HepG2 (cell line): ENCODE data around the gene SARS2. TPM values are rescaled to one million over a fixed set of nuclear protein-coding genes. Genes with fewer than 3 reads are reported as not detected.

ENCODE experiments used
- ATAC-seq: fragments of 200-7000 bp; cut with Tn5 transposase; 3 replicates; pipeline ENCODE4 v1.9.1; 2020; ENCODE audit warnings: mild to moderate bottlenecking, moderate library complexity
- BruUV-seq: library from RNA; stranded (reverse); fragments of 400-500 nt; replicated peaks from 2 replicates; lab custom pipeline; 2021; lab: Mats Ljungman, UMichigan
- CTCF ChIA-PET: fragments of 300-600 bp; formaldehyde crosslinking; extraction: SDS; loops from one replicate; lab custom pipeline; 2021; ENCODE audit warnings: low total read pairs, inconsistent platforms, low intra/inter-chr PET ratio; lab: Yijun Ruan, JAX
- POLR2A ChIA-PET: fragments of 350-600 bp; sonication (Branson Sonifier 250); formaldehyde crosslinking; loops from one replicate; lab custom pipeline; 2020; ENCODE audit warnings: antibody characterized with exemption, inconsistent platforms; lab: Yijun Ruan, JAX
- DNase-seq: peaks from one replicate; pipeline ENCODE4 v3.0.0-alpha.2; 2015; ENCODE audit warnings: low spot score
- FAIRE-seq: peaks from 3 replicates; lab custom pipeline; 2011; peaks lifted over from hg19 to GRCh38; lab: Jason Lieb, UNC
- H2AFZ ChIP-seq: one replicate; pipeline ENCODE4 v1.6.1; 2011; ENCODE audit warnings: low read length, inconsistent platforms
- H3K27ac ChIP-seq: fragments of 300-600 bp; 3 replicates; pipeline ENCODE4 v1.8.0; 2011; ENCODE audit warnings: mixed run types, mild to moderate bottlenecking, mixed read lengths, low read length, inconsistent platforms; ENCODE audit not compliant: insufficient read depth; ENCODE audit errors: extremely low read length
- H3K27me3 ChIP-seq, 2 experiments: fragments of 200-600 bp in 1 of 2; 2 replicates in 1 of 2; 3 replicates in 1 of 2; pipeline versions ENCODE4 v1.6.0 to v1.8.0; 2011; ENCODE audit warnings: low read length in 2 of 2, mild to moderate bottlenecking in 2 of 2, moderate library complexity in 2 of 2, inconsistent platforms in 1 of 2; ENCODE audit not compliant: insufficient read depth in 2 of 2, control insufficient read depth in 1 of 2
- H3K36me3 ChIP-seq, 2 experiments: fragments of 200-600 bp in 1 of 2; replicated peaks in 1 of 2; 2 replicates in 1 of 2; 3 replicates in 1 of 2; pipeline versions ENCODE4 v1.5.1 to v1.8.0; 2011; ENCODE audit warnings: low read length in 2 of 2, inconsistent platforms in 1 of 2; ENCODE audit not compliant: insufficient read depth in 2 of 2, control insufficient read depth in 1 of 2
- H3K4me1 ChIP-seq: 2 replicates; pipeline ENCODE4 v1.5.1; 2012; ENCODE audit warnings: low read length, inconsistent platforms; ENCODE audit not compliant: insufficient read depth
- H3K4me2 ChIP-seq: 2 replicates; pipeline ENCODE4 v1.6.0; 2011; ENCODE audit warnings: low read depth, low read length, inconsistent platforms
- H3K4me3 ChIP-seq, 3 experiments: fragments of 200-600 bp in 1 of 3; sonication (generic), shearing (Covaris generic) in 1 of 3; replicated peaks in 1 of 3; 2 replicates each; pipeline ENCODE4 v1.5.1; 2011 to 2016; ENCODE audit warnings: low read length in 3 of 3, inconsistent platforms in 2 of 3, low read depth in 2 of 3, mild to moderate bottlenecking in 2 of 3, control low read depth in 1 of 3, mixed read lengths in 1 of 3; ENCODE audit not compliant: insufficient read depth in 1 of 3
- H3K79me2 ChIP-seq: one replicate; pipeline ENCODE4 v1.6.1; 2011; ENCODE audit warnings: low read length, inconsistent platforms; ENCODE audit not compliant: insufficient read depth
- H3K9ac ChIP-seq: 2 replicates; pipeline ENCODE4 v1.6.0; 2011; ENCODE audit warnings: mild to moderate bottlenecking, low read depth, low read length, inconsistent platforms; ENCODE audit not compliant: insufficient read depth
- H3K9me3 ChIP-seq: 2 replicates; pipeline ENCODE4 v1.5.1; 2012; ENCODE audit warnings: mild to moderate bottlenecking, low read length
- H4K20me1 ChIP-seq: 2 replicates; pipeline ENCODE4 v1.6.0; 2011; ENCODE audit warnings: inconsistent platforms, mild to moderate bottlenecking, low read length, moderate library complexity; ENCODE audit not compliant: insufficient read depth
- AKNA ChIP-seq: sonication (generic); formaldehyde crosslinking; IDR thresholded peaks from 2 replicates; pipeline ENCODE4 v1.4.0; 2020; ENCODE audit warnings: missing genetic modification reagents, borderline replicate concordance
- CBX5 ChIP-seq: sonication (generic); formaldehyde crosslinking; IDR thresholded peaks from 2 replicates; pipeline ENCODE4 v1.4.0; 2020; ENCODE audit warnings: missing genetic modification reagents, borderline replicate concordance
- FOXC1 ChIP-seq: sonication (generic); formaldehyde crosslinking; IDR thresholded peaks from 2 replicates; pipeline ENCODE4 v1.8.0; 2022; ENCODE audit warnings: mild to moderate bottlenecking, missing genetic modification reagents, borderline replicate concordance
- HCFC1 ChIP-seq: fragments of 150-350 bp; IDR thresholded peaks from 2 replicates; pipeline ENCODE4 v1.6.1; 2014; ENCODE audit warnings: low read depth, low read length
- JUND ChIP-seq: sonication (generic); formaldehyde crosslinking; IDR thresholded peaks from 2 replicates; pipeline ENCODE4 v1.8.0; 2022; ENCODE audit warnings: mild to moderate bottlenecking, missing genetic modification reagents
- KAT2B ChIP-seq: fragments of 150-350 bp; IDR thresholded peaks from 2 replicates; pipeline ENCODE4 v1.6.1; 2014; ENCODE audit warnings: low read depth, low read length, borderline replicate concordance
- KDM5A ChIP-seq: fragments of 200-600 bp; sonication (generic); IDR thresholded peaks from 2 replicates; pipeline ENCODE4 v1.7.0; 2018; ENCODE audit warnings: antibody characterized with exemption, mild to moderate bottlenecking, low read length, borderline replicate concordance
- MYPOP ChIP-seq: sonication (generic); formaldehyde crosslinking; IDR thresholded peaks from 2 replicates; pipeline ENCODE4 v1.8.1; 2023; ENCODE audit warnings: mild to moderate bottlenecking, moderate library complexity, missing genetic modification reagents
- SAP130 ChIP-seq: IDR thresholded peaks from 2 replicates; pipeline ENCODE4 v1.6.1; 2016; ENCODE audit warnings: low read depth
- SP4 ChIP-seq: sonication (generic); formaldehyde crosslinking; IDR thresholded peaks from 2 replicates; pipeline ENCODE4 v1.8.1; 2023; ENCODE audit warnings: mild to moderate bottlenecking, missing genetic modification reagents
- TEAD2 ChIP-seq: sonication (generic); formaldehyde crosslinking; IDR thresholded peaks from 2 replicates; pipeline ENCODE4 v1.9.0; 2021; ENCODE audit warnings: missing genetic modification reagents
- ZBTB44 ChIP-seq: sonication (generic); formaldehyde crosslinking; IDR thresholded peaks from 2 replicates; pipeline ENCODE4 v1.4.0; 2020; ENCODE audit warnings: missing genetic modification reagents
- ZFP82 ChIP-seq: sonication (generic); formaldehyde crosslinking; IDR thresholded peaks from 2 replicates; pipeline ENCODE4 v1.5.1; 2020; ENCODE audit warnings: mild to moderate bottlenecking, missing genetic modification reagents, borderline replicate concordance
- ZMYM3 ChIP-seq: sonication (generic); formaldehyde crosslinking; IDR thresholded peaks from 2 replicates; pipeline ENCODE4 v1.5.1; 2020; ENCODE audit warnings: mild to moderate bottlenecking, missing genetic modification reagents
- ZMYM4 ChIP-seq: sonication (generic); formaldehyde crosslinking; IDR thresholded peaks from 2 replicates; pipeline ENCODE4 v1.8.1; 2023; ENCODE audit warnings: mild to moderate bottlenecking, missing genetic modification reagents
- ZNF124 ChIP-seq: sonication (generic); formaldehyde crosslinking; IDR thresholded peaks from 2 replicates; pipeline ENCODE4 v1.4.0; 2020; ENCODE audit warnings: missing genetic modification reagents
- ZNF552 ChIP-seq: sonication (generic); formaldehyde crosslinking; IDR thresholded peaks from 2 replicates; pipeline ENCODE4 v1.9.0; 2022; ENCODE audit warnings: missing genetic modification reagents, mild to moderate bottlenecking, borderline replicate concordance
- ZNF782 ChIP-seq: sonication (generic); formaldehyde crosslinking; IDR thresholded peaks from 2 replicates; pipeline ENCODE4 v1.4.0; 2020; ENCODE audit warnings: missing genetic modification reagents, mild to moderate bottlenecking, borderline replicate concordance
- WGBS: methylation state at CpG from one replicate; pipeline ENCODE4 v1.1.6; 2017; ENCODE audit warnings: low lambda C conversion rate; 5-methylcytosine and 5-hydroxymethylcytosine counted together
- in situ Hi-C: cut with HindIII; loops from 2 replicates; pipeline ENCODE4 v1.10.0; 2017; ENCODE audit warnings: low pct_unique_long_range_greater_than_20kb; ENCODE audit not compliant: extremely low pct_ligation_motif_present
- intact Hi-C: fragments of 100-400 bp; cut with micrococcal nuclease; formaldehyde crosslinking; loops from one replicate; pipeline ENCODE4 v1.10.0; 2022; ENCODE audit not compliant: unreplicated experiment
- polyA plus RNA-seq, 8 experiments: library from polyadenylated mRNA; depleted of rRNA in 3 of 8; stranded (reverse) in 7 of 8; unstranded in 1 of 8; fragments of >200 nt; fragmentation: Illumina TruSeq in 4 of 8; extraction: Trizol in 4 of 8; gene quantifications; 2 replicates each; pipeline versions ENCODE4 v1.2.1 to v1.2.3, GENCODE V29; 2011 to 2016; ENCODE audit warnings: low read depth in 4 of 8, missing spikeins in 1 of 8, mixed read lengths in 1 of 8; ENCODE audit not compliant: insufficient read depth in 1 of 8
- total RNA-seq, 5 experiments: library from RNA; depleted of rRNA; stranded (reverse); fragments of >200 nt; fragmentation: Illumina TruSeq; extraction: Trizol; gene quantifications; 2 replicates each; pipeline ENCODE4 v1.2.3, GENCODE V29; 2016; ENCODE audit warnings: low read depth in 1 of 5

The SARS2 gene
- total and polyA plus RNA-seq, 2 of the 13 experiments (the other 11 are each of a cell fraction or from before 2014, with no cell fraction given) = 40.0 to 48.6 TPM

GRCh38 chr19:38875656-38876395 is 54.7 kb downstream of the SARS2 start:
- H3K4me2 ChIP-seq = no peak overlapping the region
- H3K79me2 ChIP-seq = no peaks in the 10 kb centered on the region
- peaks cover 45% of the 10 kb centered on the region for H3K4me1 ChIP-seq
- DNase-seq (no peak), ATAC-seq (peak; percentile 17; the same call in 1 of the 3 replicates), FAIRE-seq (no peak)
- BruUV-seq = no TSS peak
- no peak overlapping the region for H3K9ac ChIP-seq
- no peak overlapping the region for H3K4me3 ChIP-seq
- no peak overlapping the region for H3K27ac ChIP-seq
- no peaks in the 10 kb centered on the region for H3K36me3 ChIP-seq
- H3K9me3 ChIP-seq = no peaks in the 10 kb centered on the region
- in situ Hi-C loops = no loop called here
- no peaks in the 10 kb centered on the region for H3K27me3 ChIP-seq
- ChIA-PET POLR2A (interaction anchor here (1.2 to 5.6 kb wide), 2 partner anchors 23 to 26 kb away, joined by 4 to 37 read pairs; partner anchors contain the start of gene HNRNPL), CTCF (no interaction called here)
- intact Hi-C loops = no loop called here
- H2AFZ ChIP-seq = no peak overlapping the region
- 83% methylated on average over 6 of the region's 6 CpGs for WGBS
- H4K20me1 ChIP-seq = no peaks in the 10 kb centered on the region
- TF ChIP-seq AKNA (CRISPR knock-in tag) = no peak
- no peak for TF ChIP-seq MYPOP (CRISPR knock-in tag)
- no peak for TF ChIP-seq KAT2B
- TF ChIP-seq SAP130 (CRISPR knock-in tag) = no peak
- TF ChIP-seq KDM5A = no peak
- TF ChIP-seq ZMYM3 (CRISPR knock-in tag) = no peak
- no peak for TF ChIP-seq SP4 (CRISPR knock-in tag)
- TF ChIP-seq CBX5 (CRISPR knock-in tag) = no peak
- no peak for TF ChIP-seq ZFP82 (CRISPR knock-in tag)
- no peak for TF ChIP-seq FOXC1 (CRISPR knock-in tag)
- no peak for TF ChIP-seq JUND (CRISPR knock-in tag)
- TF ChIP-seq TEAD2 (CRISPR knock-in tag) = no peak
- TF ChIP-seq HCFC1 = no peak
- TF ChIP-seq ZBTB44 (CRISPR knock-in tag) = no peak
- TF ChIP-seq ZNF552 (CRISPR knock-in tag) = no peak
- TF ChIP-seq ZMYM4 = no peak
- TF ChIP-seq ZNF782 (CRISPR knock-in tag) = no peak
- TF ChIP-seq ZNF124 (CRISPR knock-in tag) = no peak
